PC-3 (cell line): ENCODE results near the gene BMPER. TPM values are rescaled to one million over a fixed set of nuclear protein-coding genes. Genes with fewer than 3 reads are reported as not detected.

ENCODE experiments used
- ATAC-seq: fragments of 200-7000 bp; cut with Tn5 transposase; 2 replicates; pipeline ENCODE4 v1.9.1; 2020; ENCODE audit warnings: mild to moderate bottlenecking, moderate library complexity
- BruUV-seq: library from RNA; stranded (reverse); fragments of 400-500 nt; replicated peaks from 2 replicates; lab custom pipeline; 2021; lab: Mats Ljungman, UMichigan
- CTCF ChIA-PET: fragments of 300-600 bp; sonication (Branson Sonifier 250); formaldehyde crosslinking; loops from one replicate; lab custom pipeline; 2022; ENCODE audit warnings: antibody characterized with exemption; lab: Charles Lee
- POLR2A ChIA-PET: fragments of 300-600 bp; sonication (Branson Sonifier 250); formaldehyde crosslinking; loops from one replicate; lab custom pipeline; 2022; ENCODE audit warnings: antibody characterized with exemption; ENCODE audit not compliant: unreplicated experiment; lab: Charles Lee
- DNase-seq: peaks from one replicate; pipeline ENCODE4 v3.0.0-alpha.2; 2015
- H2AFZ ChIP-seq: fragments of 300-600 bp; sonication (generic); 2 replicates; pipeline ENCODE4 v1.6.0; 2016; ENCODE audit warnings: antibody characterized with exemption, low read length
- H3F3A ChIP-seq: fragments of 300-600 bp; sonication (generic); one replicate; pipeline ENCODE4 v1.6.0; 2017; ENCODE audit warnings: antibody characterized with exemption, low read length, control low read depth, mild to moderate bottlenecking; ENCODE audit not compliant: unreplicated experiment
- H3K27ac ChIP-seq: fragments of 300-600 bp; sonication (generic); 2 replicates; pipeline ENCODE4 v1.5.1; 2016; ENCODE audit warnings: mild to moderate bottlenecking, low read length
- H3K27me3 ChIP-seq: fragments of 300-600 bp; sonication (generic); 2 replicates; pipeline ENCODE4 v1.6.1; 2016; ENCODE audit warnings: low read length, mixed read lengths
- H3K36me3 ChIP-seq: fragments of 300-600 bp; sonication (generic); 2 replicates; pipeline ENCODE4 v1.6.1; 2016; ENCODE audit warnings: low read depth, mixed run types, low read length, mixed read lengths
- H3K4me1 ChIP-seq: fragments of 300-600 bp; sonication (generic); 2 replicates; pipeline ENCODE4 v1.5.1; 2016; ENCODE audit warnings: low read length; ENCODE audit not compliant: insufficient read depth
- H3K4me2 ChIP-seq: fragments of 300-600 bp; sonication (generic); 2 replicates; pipeline ENCODE4 v1.6.0; 2016; ENCODE audit warnings: low read length
- H3K4me3 ChIP-seq: fragments of 300-600 bp; sonication (generic); 2 replicates; pipeline ENCODE4 v1.5.1; 2016; ENCODE audit warnings: mild to moderate bottlenecking, low read length, mixed read lengths
- H3K79me2 ChIP-seq: fragments of 300-600 bp; sonication (generic); 2 replicates; pipeline ENCODE4 v1.6.1; 2017; ENCODE audit warnings: low read length, mixed read lengths
- H3K9ac ChIP-seq: fragments of 300-600 bp; sonication (generic); 2 replicates; pipeline ENCODE4 v1.6.0; 2016; ENCODE audit warnings: mild to moderate bottlenecking, low read length
- H3K9me2 ChIP-seq: fragments of 300-600 bp; sonication (generic); replicated peaks from 2 replicates; pipeline ENCODE4 v1.6.1; 2016; ENCODE audit warnings: mixed run types, low read length, mixed read lengths
- H3K9me3 ChIP-seq: fragments of 300-600 bp; sonication (generic); 2 replicates; pipeline ENCODE4 v1.6.1; 2016; ENCODE audit warnings: low read length, mixed read lengths
- H4K20me1 ChIP-seq: fragments of 300-600 bp; sonication (generic); 2 replicates; pipeline ENCODE4 v1.6.1; 2016; ENCODE audit warnings: low read length, mixed read lengths
- EZH2 ChIP-seq: fragments of 300-600 bp; sonication (generic); IDR thresholded peaks from one replicate; pipeline ENCODE4 v1.6.1; 2017; ENCODE audit warnings: antibody characterized with exemption, mild to moderate bottlenecking, low read length; ENCODE audit not compliant: unreplicated experiment
- EZH2phosphoT487 ChIP-seq: fragments of 300-600 bp; sonication (generic); IDR thresholded peaks from 2 replicates; pipeline ENCODE4 v1.6.1; 2018; ENCODE audit warnings: mild to moderate bottlenecking, antibody characterized with exemption, low read length, borderline replicate concordance
- intact Hi-C: fragments of 100-400 bp; cut with micrococcal nuclease; formaldehyde crosslinking; loops from 2 replicates; pipeline ENCODE4 v1.9.0; 2023
- total RNA-seq: library from RNA; depleted of rRNA; stranded (reverse); fragments of >200 nt; gene quantifications from 2 replicates; pipeline ENCODE4 v1.2.3, GENCODE V29; 2014
- TF ChIP-seq, protein P1 (sequence below): fragments of 300-600 bp; sonication (generic); conservative IDR thresholded peaks from 2 replicates; pipeline ENCODE4 v1.5.1; 2017; ENCODE audit warnings: antibody characterized with exemption, low read depth, mild to moderate bottlenecking, low read length

BMPER gene
- total RNA-seq, 1 experiment from 2014 or later = 0.11 TPM

DNA sequence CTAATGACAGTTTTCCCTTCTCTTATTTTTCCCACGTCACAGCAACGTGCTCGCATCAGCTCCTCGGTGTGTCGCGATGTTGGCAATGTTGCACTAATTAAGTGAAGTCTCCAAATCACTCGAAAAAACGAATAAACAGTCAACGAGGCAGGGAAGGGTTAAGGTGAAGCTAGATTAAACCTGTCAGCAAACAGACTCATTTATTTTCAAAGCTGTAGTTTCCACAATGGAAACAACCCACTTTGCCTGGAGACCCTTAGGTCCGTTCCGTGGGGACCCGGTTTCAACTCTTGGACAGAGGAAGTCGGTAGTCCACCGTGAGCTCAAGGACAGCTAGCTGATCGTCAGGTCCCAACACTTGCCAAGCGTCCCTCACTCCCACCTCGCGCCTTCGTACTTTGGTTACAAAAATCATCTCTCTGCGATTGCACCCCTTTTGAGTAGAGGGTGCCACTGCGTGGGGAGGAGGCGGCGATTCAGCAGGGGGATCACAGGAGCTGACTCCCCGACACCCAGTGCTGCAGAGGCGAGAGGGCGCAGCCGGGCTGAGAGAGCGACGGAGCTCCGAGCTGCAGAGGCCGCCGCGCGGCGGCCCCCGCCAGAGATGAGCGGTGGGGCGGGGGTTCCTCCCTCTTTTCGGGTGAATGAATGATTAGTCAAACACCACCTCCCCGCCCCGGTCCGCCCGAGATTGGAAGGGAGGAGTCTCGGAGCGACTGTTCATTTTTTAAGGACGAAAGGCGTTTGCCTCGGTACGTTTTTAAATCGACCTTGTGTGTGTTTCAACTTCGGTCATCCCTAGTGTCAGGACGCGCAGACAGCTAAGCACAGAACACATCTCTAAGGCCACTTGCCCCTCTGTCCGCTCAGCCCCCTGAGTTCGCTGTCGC is 1.3 kb upstream of the BMPER start:
- Histone ChIP-seq H2AFZ (no peak overlapping the region), H3K27ac (no peak overlapping the region), H3K79me2 (no peaks in the 10 kb centered on the region), H3K36me3 (no peaks in the 10 kb centered on the region), H3K4me2 (no peak overlapping the region), H4K20me1 (no peaks in the 10 kb centered on the region), H3K4me3 (no peak overlapping the region), H3K4me1 (peaks cover 15% of the 10 kb centered on the region; the same call in 1 of the 2 replicates), H3F3A (no peaks in the 10 kb centered on the region), H3K27me3 (peaks cover 48% of the 10 kb centered on the region), H3K9ac (no peak overlapping the region), H3K9me3 (no peaks in the 10 kb centered on the region), H3K9me2 (no peaks in the 10 kb centered on the region)
- intact Hi-C loops = loop anchor here (10.0 kb wide), 2 partner anchors 569 to 659 kb away; no protein-coding TSS in a partner anchor
- ChIA-PET POLR2A (no interaction called here), CTCF (no interaction called here)
- TF ChIP-seq, protein P1, sequence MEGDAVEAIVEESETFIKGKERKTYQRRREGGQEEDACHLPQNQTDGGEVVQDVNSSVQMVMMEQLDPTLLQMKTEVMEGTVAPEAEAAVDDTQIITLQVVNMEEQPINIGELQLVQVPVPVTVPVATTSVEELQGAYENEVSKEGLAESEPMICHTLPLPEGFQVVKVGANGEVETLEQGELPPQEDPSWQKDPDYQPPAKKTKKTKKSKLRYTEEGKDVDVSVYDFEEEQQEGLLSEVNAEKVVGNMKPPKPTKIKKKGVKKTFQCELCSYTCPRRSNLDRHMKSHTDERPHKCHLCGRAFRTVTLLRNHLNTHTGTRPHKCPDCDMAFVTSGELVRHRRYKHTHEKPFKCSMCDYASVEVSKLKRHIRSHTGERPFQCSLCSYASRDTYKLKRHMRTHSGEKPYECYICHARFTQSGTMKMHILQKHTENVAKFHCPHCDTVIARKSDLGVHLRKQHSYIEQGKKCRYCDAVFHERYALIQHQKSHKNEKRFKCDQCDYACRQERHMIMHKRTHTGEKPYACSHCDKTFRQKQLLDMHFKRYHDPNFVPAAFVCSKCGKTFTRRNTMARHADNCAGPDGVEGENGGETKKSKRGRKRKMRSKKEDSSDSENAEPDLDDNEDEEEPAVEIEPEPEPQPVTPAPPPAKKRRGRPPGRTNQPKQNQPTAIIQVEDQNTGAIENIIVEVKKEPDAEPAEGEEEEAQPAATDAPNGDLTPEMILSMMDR = no peak
- no peak for TF ChIP-seq EZH2
- TF ChIP-seq EZH2phosphoT487 = no peak
- no peak for DNase-seq
- no peak for ATAC-seq
- BruUV-seq = no TSS peak

DNA sequence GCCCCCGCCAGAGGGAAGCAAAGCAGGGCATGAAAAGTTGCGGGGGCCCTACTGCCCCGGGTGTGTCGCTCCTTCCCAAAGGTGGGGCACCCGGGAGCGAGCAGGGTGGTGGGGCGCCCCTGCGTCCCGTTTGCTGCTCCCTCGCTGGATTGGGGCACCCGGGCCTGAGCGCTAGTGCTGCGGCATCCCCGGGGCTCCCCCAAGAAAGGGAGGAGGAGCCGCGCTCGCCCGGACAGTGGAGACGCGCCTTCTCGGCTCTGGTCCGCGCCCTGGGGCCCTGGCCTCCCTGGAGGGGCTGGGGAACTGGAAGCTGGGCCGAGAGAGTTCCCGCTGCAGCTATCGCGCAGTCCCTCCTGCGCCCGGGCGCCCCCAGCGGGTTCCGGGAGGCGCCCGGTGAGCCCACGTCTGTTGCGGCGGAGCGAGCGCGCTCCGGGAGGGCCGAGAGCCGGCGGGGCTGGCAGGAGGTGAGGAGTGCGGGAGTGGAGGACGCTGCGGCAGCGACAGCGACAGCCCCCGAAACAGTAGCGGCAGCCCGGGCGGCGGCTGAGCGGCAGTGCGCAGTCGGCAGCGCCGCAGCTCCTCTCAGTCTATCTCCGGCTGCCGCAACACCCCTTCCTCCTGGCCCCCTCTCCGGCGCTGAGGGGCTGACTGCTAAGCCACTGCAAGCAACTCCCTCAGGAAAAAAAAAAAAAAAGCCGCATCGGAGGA is 504 bp upstream of the BMPER start:
- H3K4me1 ChIP-seq = peaks cover 12% of the 10 kb centered on the region; the same call in 1 of the 2 replicates
- peaks cover 56% of the 10 kb centered on the region for H3K27me3 ChIP-seq
- no peak overlapping the region for H2AFZ ChIP-seq
- H3K9me3 ChIP-seq = no peaks in the 10 kb centered on the region
- H3K79me2 ChIP-seq = no peaks in the 10 kb centered on the region
- intact Hi-C loops = loop anchor here (10.0 kb wide), 2 partner anchors 570 to 660 kb away; no protein-coding TSS in a partner anchor
- TF ChIP-seq EZH2 (no peak), EZH2phosphoT487 (no peak)
- TF ChIP-seq, protein P1 = no peak
- H3K36me3 ChIP-seq = no peaks in the 10 kb centered on the region
- H3K4me2 ChIP-seq = no peak overlapping the region
- H3K9me2 ChIP-seq = no peaks in the 10 kb centered on the region
- CTCF ChIA-PET = no interaction called here
- ATAC-seq (no peak), DNase-seq (no peak)
- H4K20me1 ChIP-seq = no peaks in the 10 kb centered on the region
- POLR2A ChIA-PET = no interaction called here
- no peaks in the 10 kb centered on the region for H3F3A ChIP-seq
- BruUV-seq = no TSS peak
- H3K4me3 ChIP-seq = no peak overlapping the region
- no peak overlapping the region for H3K9ac ChIP-seq
- no peak overlapping the region for H3K27ac ChIP-seq
